H9 (cell line): ENCODE results near the gene KAZALD1. TPM values are rescaled to one million over a fixed set of nuclear protein-coding genes. Genes with fewer than 3 reads are reported as not detected.

Source experiments
- DNase-seq: peaks from one replicate; pipeline ENCODE4 v3.0.0-alpha.2; 2017
- H2AFZ ChIP-seq: one replicate; pipeline ENCODE4 v1.6.1; 2013; ENCODE audit warnings: mild to moderate bottlenecking, low read length, control low read depth, moderate library complexity
- H2AK5ac ChIP-seq: 2 replicates; pipeline ENCODE4 v1.6.1; 2013; ENCODE audit warnings: low read length, control low read depth, mixed read lengths; ENCODE audit not compliant: insufficient read length
- H2BK120ac ChIP-seq: one replicate; pipeline ENCODE4 v1.6.1; 2013; ENCODE audit warnings: low read depth, mild to moderate bottlenecking, low read length, control low read depth, inconsistent platforms; ENCODE audit not compliant: poor library complexity, severe bottlenecking
- H2BK12ac ChIP-seq: 2 replicates; pipeline ENCODE4 v1.6.1; 2013; ENCODE audit warnings: low read length, control low read depth, mixed read lengths, low read depth; ENCODE audit not compliant: insufficient read length
- H2BK15ac ChIP-seq: 2 replicates; pipeline ENCODE4 v1.6.1; 2013; ENCODE audit warnings: low read depth, low read length, control low read depth
- H2BK20ac ChIP-seq: one replicate; pipeline ENCODE4 v1.6.1; 2013; ENCODE audit warnings: low read depth, mild to moderate bottlenecking, low read length, control low read depth, inconsistent platforms; ENCODE audit not compliant: poor library complexity, severe bottlenecking
- H2BK5ac ChIP-seq: 2 replicates; pipeline ENCODE4 v1.6.1; 2013; ENCODE audit warnings: low read length, control low read depth, mixed read lengths; ENCODE audit not compliant: insufficient read length
- H3K14ac ChIP-seq: 2 replicates; pipeline ENCODE4 v1.6.1; 2013; ENCODE audit warnings: low read length, control low read depth; ENCODE audit not compliant: insufficient read depth
- H3K18ac ChIP-seq: 2 replicates; pipeline ENCODE4 v1.6.1; 2013; ENCODE audit warnings: low read depth, mild to moderate bottlenecking, mixed read lengths, low read length, control low read depth; ENCODE audit not compliant: insufficient read length
- H3K23ac ChIP-seq: 2 replicates; pipeline ENCODE4 v1.6.1; 2013; ENCODE audit warnings: low read length, control low read depth, mixed read lengths, low read depth; ENCODE audit not compliant: insufficient read length
- H3K23me2 ChIP-seq: 2 replicates; pipeline ENCODE4 v1.6.1; 2013; ENCODE audit warnings: low read depth, mild to moderate bottlenecking, mixed read lengths, low read length, control low read depth; ENCODE audit not compliant: insufficient read length, poor library complexity, severe bottlenecking
- H3K27ac ChIP-seq: 2 replicates; pipeline ENCODE4 v1.5.1; 2013; ENCODE audit warnings: low read length, control low read depth, mixed read lengths, low read depth; ENCODE audit not compliant: insufficient read length
- H3K27me3 ChIP-seq: 2 replicates; pipeline ENCODE4 v1.6.1; 2013; ENCODE audit warnings: low read length, control low read depth, inconsistent platforms; ENCODE audit not compliant: insufficient read depth
- H3K4ac ChIP-seq: 2 replicates; pipeline ENCODE4 v1.6.1; 2013; ENCODE audit warnings: low read depth, mild to moderate bottlenecking, control low read depth, inconsistent platforms, low read length, moderate library complexity
- H3K4me1 ChIP-seq: 2 replicates; pipeline ENCODE4 v1.6.1; 2013; ENCODE audit warnings: low read length, control low read depth, inconsistent platforms; ENCODE audit not compliant: insufficient read depth
- H3K4me2 ChIP-seq: 2 replicates; pipeline ENCODE4 v1.6.1; 2013; ENCODE audit warnings: low read length, control low read depth, mixed read lengths; ENCODE audit not compliant: insufficient read length, insufficient read depth
- H3K56ac ChIP-seq: 2 replicates; pipeline ENCODE4 v1.6.1; 2013; ENCODE audit warnings: low read depth, mild to moderate bottlenecking, mixed read lengths, low read length, control low read depth; ENCODE audit not compliant: insufficient read length
- H3K79me1 ChIP-seq: 2 replicates; pipeline ENCODE4 v1.6.1; 2013; ENCODE audit warnings: low read depth, mild to moderate bottlenecking, moderate library complexity, low read length, control low read depth, inconsistent platforms; ENCODE audit not compliant: insufficient read depth, poor library complexity, severe bottlenecking
- H3K79me2 ChIP-seq: 2 replicates; pipeline ENCODE4 v1.6.1; 2013; ENCODE audit warnings: low read length, control low read depth, inconsistent platforms; ENCODE audit not compliant: insufficient read depth
- H3K9ac ChIP-seq: 2 replicates; pipeline ENCODE4 v1.6.1; 2013; ENCODE audit warnings: low read length, control low read depth, mixed read lengths; ENCODE audit not compliant: insufficient read length; ENCODE audit errors: extremely low read depth
- H3K9me3 ChIP-seq: one replicate; pipeline ENCODE4 v1.6.1; 2013; ENCODE audit warnings: low read depth, low read length, inconsistent platforms; ENCODE audit not compliant: control insufficient read depth
- H3T11ph ChIP-seq: one replicate; pipeline ENCODE4 v1.6.1; 2013; ENCODE audit warnings: mild to moderate bottlenecking, low read length, control low read depth, inconsistent platforms
- H4K20me1 ChIP-seq: one replicate; pipeline ENCODE4 v1.6.1; 2013; ENCODE audit not compliant: control insufficient read depth, insufficient read length, insufficient read depth
- H4K5ac ChIP-seq: 2 replicates; pipeline ENCODE4 v1.6.1; 2013; ENCODE audit warnings: low read depth, mild to moderate bottlenecking, mixed read lengths, low read length, control low read depth; ENCODE audit not compliant: insufficient read length
- H4K8ac ChIP-seq: replicated peaks from 2 replicates; pipeline ENCODE4 v1.6.1; 2013; ENCODE audit warnings: low read length, control low read depth, mixed read lengths, low read depth; ENCODE audit not compliant: insufficient read length
- H4K91ac ChIP-seq: 2 replicates; pipeline ENCODE4 v1.6.1; 2013; ENCODE audit warnings: low read depth, mild to moderate bottlenecking, moderate library complexity, mixed read lengths, low read length, control low read depth; ENCODE audit not compliant: insufficient read length
- H3K27ac Mint-ChIP-seq, 3 experiments: 2 replicates in 2 of 3; 3 replicates in 1 of 3; pipeline ENCODE4 v1.8.0; 2020 to 2021; ENCODE audit warnings: mixed read lengths in 3 of 3, mild to moderate bottlenecking in 1 of 3, moderate library complexity in 1 of 3
- H3K27me3 Mint-ChIP-seq: 2 replicates; pipeline ENCODE4 v1.8.0; 2021; ENCODE audit warnings: low read depth, mild to moderate bottlenecking, moderate library complexity, mixed read lengths
- H3K36me3 Mint-ChIP-seq, 3 experiments: 2 replicates in 2 of 3; 3 replicates in 1 of 3; pipeline ENCODE4 v1.8.0; 2020 to 2021; ENCODE audit warnings: low read depth in 3 of 3, mixed read lengths in 3 of 3; ENCODE audit not compliant: insufficient read depth in 1 of 3
- H3K4me1 Mint-ChIP-seq, 2 experiments: 2 replicates each; pipeline ENCODE4 v1.8.0; 2020; ENCODE audit warnings: mixed read lengths in 2 of 2
- H3K4me3 Mint-ChIP-seq, 2 experiments: 2 replicates in 1 of 2; 3 replicates in 1 of 2; pipeline ENCODE4 v1.8.0; 2020 to 2021; ENCODE audit warnings: mild to moderate bottlenecking in 2 of 2, mixed read lengths in 2 of 2, moderate library complexity in 1 of 2
- H3K9me3 Mint-ChIP-seq, 2 experiments: 2 replicates in 1 of 2; 3 replicates in 1 of 2; pipeline ENCODE4 v1.8.0; 2020; ENCODE audit warnings: mild to moderate bottlenecking in 2 of 2, mixed read lengths in 2 of 2, moderate library complexity in 1 of 2
- CTCF ChIP-seq: fragments of 200-600 bp; sonication (generic); conservative IDR thresholded peaks from 3 replicates; pipeline ENCODE4 v1.8.0; 2021; ENCODE audit warnings: antibody characterized with exemption, mild to moderate bottlenecking
- WGBS: extraction: QIAGEN DNeasy Blood & Tissue Kit; methylation state at CpG from one replicate; pipeline ENCODE4 v1.1.7; 2013; ENCODE audit warnings: missing lambda C conversion rate, low lambda C conversion rate, mixed read lengths; ENCODE audit not compliant: insufficient read length; ENCODE audit errors: extremely low coverage; 5-methylcytosine and 5-hydroxymethylcytosine counted together
- total RNA-seq: library from RNA; stranded (reverse); gene quantifications from 2 replicates; pipeline ENCODE4 v1.2.1, GENCODE V29; 2021

KAZALD1 gene
- total RNA-seq, 1 experiment from 2014 or later, result 2.9 TPM

- WGBS, result no CpG with 5 or more reads among the region's 8 CpGs
- Histone ChIP-seq H4K5ac (no peak overlapping the region), H3K23me2 (no peaks in the 10 kb centered on the region), H3K9me3 (no peaks in the 10 kb centered on the region), H2BK120ac (no peak overlapping the region), H4K8ac (no peak overlapping the region), H2BK20ac (no peak overlapping the region), H3K27me3 (no peaks in the 10 kb centered on the region; the same call in 1 of the 2 replicates), H2AK5ac (no peak overlapping the region), H3K23ac (no peak overlapping the region), H2BK12ac (no peak overlapping the region), H3K4ac (no peak overlapping the region), H3K4me2 (no peak overlapping the region), H3K9ac (no peak overlapping the region), H3K56ac (no peak overlapping the region), H3K79me2 (no peaks in the 10 kb centered on the region), H4K20me1 (no peaks in the 10 kb centered on the region), H3K4me1 (no peaks in the 10 kb centered on the region), H3K18ac (no peak overlapping the region), H3K27ac (no peak overlapping the region), H2AFZ (no peak overlapping the region), H3T11ph (no peak overlapping the region), H3K79me1 (no peaks in the 10 kb centered on the region), H2BK5ac (no peak overlapping the region), H3K14ac (no peak overlapping the region), H2BK15ac (no peak overlapping the region), H4K91ac (no peak overlapping the region)
- Mint-ChIP-seq H3K9me3 (no peaks in the 10 kb centered on the region), H3K36me3 (no peaks in the 10 kb centered on the region), H3K4me3 (no peak overlapping the region), H3K27ac (no peak overlapping the region), H3K4me1 (peaks cover 3 to 27% of the 10 kb centered on the region in 2 experiments; a peak in 3 of 4 replicates), H3K27me3 (peaks cover 65% of the 10 kb centered on the region)
- TF ChIP-seq CTCF, result no peak
- no peak for DNase-seq
These were observed 49.8 kb downstream of the KAZALD1 start for GRCh38 chr10:101111547-101111946.
